GM23338 (cell line): Measurements from ENCODE around the gene FYCO1. TPM values are rescaled to one million over a fixed set of nuclear protein-coding genes. Genes with fewer than 3 reads are reported as not detected.

ENCODE experiments used
- ATAC-seq: fragments of 200-7000 bp; cut with Tn5 transposase; 3 replicates; pipeline ENCODE4 v1.9.1; 2020
- DNase-seq: peaks from one replicate; pipeline ENCODE4 v3.0.0-alpha.2; 2015; ENCODE audit warnings: low spot score
- H2AFZ ChIP-seq: fragments of 200-600 bp; sonication (generic); 2 replicates; pipeline ENCODE4 v1.8.0; 2016; ENCODE audit warnings: antibody characterized with exemption, mild to moderate bottlenecking, moderate library complexity
- H3F3A ChIP-seq: fragments of 200-600 bp; sonication (generic); replicated peaks from 2 replicates; pipeline ENCODE4 v1.8.0; 2017; ENCODE audit warnings: antibody characterized with exemption, mixed run types, low read depth
- H3K27ac ChIP-seq: fragments of 200-600 bp; sonication (generic); 2 replicates; pipeline ENCODE4 v1.6.1; 2016; ENCODE audit warnings: low read depth
- H3K27me3 ChIP-seq: fragments of 200-600 bp; sonication (generic); 2 replicates; pipeline ENCODE4 v1.8.0; 2016; ENCODE audit warnings: mild to moderate bottlenecking, mixed run types, moderate library complexity; ENCODE audit not compliant: insufficient read depth
- H3K36me3 ChIP-seq: fragments of 200-600 bp; sonication (generic); 2 replicates; pipeline ENCODE4 v1.8.0; 2016; ENCODE audit warnings: mild to moderate bottlenecking; ENCODE audit not compliant: insufficient read depth
- H3K4me1 ChIP-seq: fragments of 200-600 bp; sonication (generic); 2 replicates; pipeline ENCODE4 v1.8.0; 2016; ENCODE audit warnings: mild to moderate bottlenecking, moderate library complexity; ENCODE audit not compliant: insufficient read depth
- H3K4me2 ChIP-seq: fragments of 200-600 bp; sonication (generic); 2 replicates; pipeline ENCODE4 v1.7.1; 2017; ENCODE audit warnings: mixed run types
- H3K4me3 ChIP-seq: fragments of 200-600 bp; sonication (generic); 2 replicates; pipeline ENCODE4 v1.6.1; 2016; ENCODE audit warnings: mixed run types
- H3K79me2 ChIP-seq: fragments of 200-600 bp; sonication (generic); replicated peaks from 2 replicates; pipeline ENCODE4 v1.8.0; 2017; ENCODE audit warnings: mild to moderate bottlenecking; ENCODE audit not compliant: insufficient read depth
- H3K9me2 ChIP-seq: fragments of 200-600 bp; sonication (generic); 2 replicates; pipeline ENCODE4 v1.8.0; 2017; ENCODE audit not compliant: insufficient read depth
- H4K20me1 ChIP-seq: fragments of 200-600 bp; sonication (generic); replicated peaks from 2 replicates; pipeline ENCODE4 v1.8.0; 2017; ENCODE audit warnings: mild to moderate bottlenecking; ENCODE audit not compliant: insufficient read depth
- H3K27ac Mint-ChIP-seq: 2 replicates; pipeline ENCODE4 v1.8.0; 2020; ENCODE audit warnings: inconsistent platforms, mild to moderate bottlenecking, moderate library complexity, mixed read lengths
- H3K27me3 Mint-ChIP-seq: 3 replicates; pipeline ENCODE4 v1.8.0; 2022; ENCODE audit warnings: low read depth, mild to moderate bottlenecking, moderate library complexity, mixed read lengths, inconsistent platforms; ENCODE audit not compliant: insufficient read depth, poor library complexity
- H3K36me3 Mint-ChIP-seq: 3 replicates; pipeline ENCODE4 v1.8.0; 2021; ENCODE audit warnings: low read depth, mild to moderate bottlenecking, inconsistent platforms, moderate library complexity, mixed read lengths
- H3K4me1 Mint-ChIP-seq: 3 replicates; pipeline ENCODE4 v1.8.0; 2020; ENCODE audit warnings: mild to moderate bottlenecking, inconsistent platforms, mixed read lengths
- H3K4me3 Mint-ChIP-seq: 3 replicates; pipeline ENCODE4 v1.8.0; 2021; ENCODE audit warnings: moderate library complexity, mild to moderate bottlenecking, inconsistent platforms, mixed read lengths
- H3K9me3 Mint-ChIP-seq: 3 replicates; pipeline ENCODE4 v1.8.0; 2020; ENCODE audit warnings: moderate library complexity, mild to moderate bottlenecking, inconsistent platforms, mixed read lengths
- CREB1 ChIP-seq: fragments of 250-450 bp; sonication (Bioruptor Pico); IDR thresholded peaks from 2 replicates; pipeline ENCODE4 v1.5.0; 2020; ENCODE audit warnings: low read depth, mild to moderate bottlenecking, moderate library complexity
- EZH2 ChIP-seq: fragments of 200-600 bp; sonication (generic); IDR thresholded peaks from one replicate; pipeline ENCODE4 v1.8.0; 2017; ENCODE audit warnings: antibody characterized with exemption, mild to moderate bottlenecking, low read depth; ENCODE audit not compliant: unreplicated experiment
- EZH2phosphoT487 ChIP-seq: fragments of 200-600 bp; sonication (generic); IDR thresholded peaks from one replicate; pipeline ENCODE4 v1.8.1; 2018; ENCODE audit warnings: antibody characterized with exemption; ENCODE audit not compliant: unreplicated experiment
- JUNB ChIP-seq: IDR thresholded peaks from one replicate; pipeline ENCODE4 v1.6.1; 2016; ENCODE audit warnings: antibody characterized with exemption; ENCODE audit not compliant: unreplicated experiment
- NANOG ChIP-seq: IDR thresholded peaks from 2 replicates; pipeline ENCODE4 v1.6.1; 2016; ENCODE audit warnings: antibody characterized with exemption, borderline replicate concordance
- POLR2AphosphoS5 ChIP-seq: IDR thresholded peaks from 2 replicates; pipeline ENCODE4 v1.6.1; 2016; ENCODE audit warnings: antibody characterized with exemption, low read depth
- STAT1 ChIP-seq: IDR thresholded peaks from one replicate; pipeline ENCODE4 v1.6.1; 2016; ENCODE audit warnings: antibody characterized with exemption; ENCODE audit not compliant: unreplicated experiment
- ZNF114 ChIP-seq: fragments of 250-450 bp; sonication (Bioruptor Pico); IDR thresholded peaks from 2 replicates; pipeline ENCODE4 v1.5.0; 2020; ENCODE audit warnings: mild to moderate bottlenecking, moderate library complexity
- polyA plus RNA-seq: library from polyadenylated mRNA; unstranded; fragments of >200 nt; fragmentation: Nextera tagmentation; extraction: Ambion mirVana; gene quantifications from 2 replicates; pipeline ENCODE4 v1.2.1, GENCODE V29; 2016
- total RNA-seq: library from RNA; depleted of rRNA; stranded (reverse); fragments of >200 nt; shearing (Covaris generic); gene quantifications from 2 replicates; pipeline ENCODE4 v1.2.3, GENCODE V29; 2014
- TF ChIP-seq, protein P1 (sequence below), 2 experiments: fragments of 200-600 bp in 1 of 2; sonication (generic) in 1 of 2; conservative IDR thresholded peaks; 2 replicates each; pipeline versions ENCODE4 v1.5.1 to v1.6.1; 2016 to 2017; ENCODE audit warnings: antibody characterized with exemption in 2 of 2, low read depth in 2 of 2, mild to moderate bottlenecking in 2 of 2, moderate library complexity in 1 of 2
- TF ChIP-seq, protein P2 (sequence below): IDR thresholded peaks from 2 replicates; pipeline ENCODE4 v1.6.1; 2016; ENCODE audit warnings: antibody characterized with exemption

FYCO1 gene
- total and polyA plus RNA-seq, 2 experiments from 2014 or later: 4.5 to 17.2 TPM

DNA sequence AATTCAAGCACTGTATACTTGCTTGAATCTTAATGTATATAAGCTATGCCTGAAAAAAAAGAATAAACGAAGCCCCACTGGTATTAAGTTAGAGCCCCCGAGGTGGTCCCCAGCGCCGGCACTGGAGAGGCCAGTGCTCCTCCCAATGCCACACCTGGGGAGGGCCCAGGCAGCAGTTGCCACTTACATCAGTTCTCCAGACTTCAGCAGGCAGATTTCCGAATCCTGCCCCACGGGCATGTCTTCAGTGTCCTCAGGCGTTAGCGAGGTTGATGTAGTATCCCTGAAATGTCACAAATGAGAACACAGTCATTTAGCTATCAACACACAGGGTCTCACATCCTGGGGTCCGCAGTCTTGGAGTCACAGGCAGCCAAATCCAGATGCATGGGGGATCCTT is 59.4 kb downstream of the FYCO1 start (continued):
- TF ChIP-seq NANOG (no peak), ZNF114 (CRISPR knock-in tag) (no peak), EZH2phosphoT487 (no peak), JUNB (no peak), POLR2AphosphoS5 (no peak), EZH2 (no peak)
- TF ChIP-seq, protein P1, sequence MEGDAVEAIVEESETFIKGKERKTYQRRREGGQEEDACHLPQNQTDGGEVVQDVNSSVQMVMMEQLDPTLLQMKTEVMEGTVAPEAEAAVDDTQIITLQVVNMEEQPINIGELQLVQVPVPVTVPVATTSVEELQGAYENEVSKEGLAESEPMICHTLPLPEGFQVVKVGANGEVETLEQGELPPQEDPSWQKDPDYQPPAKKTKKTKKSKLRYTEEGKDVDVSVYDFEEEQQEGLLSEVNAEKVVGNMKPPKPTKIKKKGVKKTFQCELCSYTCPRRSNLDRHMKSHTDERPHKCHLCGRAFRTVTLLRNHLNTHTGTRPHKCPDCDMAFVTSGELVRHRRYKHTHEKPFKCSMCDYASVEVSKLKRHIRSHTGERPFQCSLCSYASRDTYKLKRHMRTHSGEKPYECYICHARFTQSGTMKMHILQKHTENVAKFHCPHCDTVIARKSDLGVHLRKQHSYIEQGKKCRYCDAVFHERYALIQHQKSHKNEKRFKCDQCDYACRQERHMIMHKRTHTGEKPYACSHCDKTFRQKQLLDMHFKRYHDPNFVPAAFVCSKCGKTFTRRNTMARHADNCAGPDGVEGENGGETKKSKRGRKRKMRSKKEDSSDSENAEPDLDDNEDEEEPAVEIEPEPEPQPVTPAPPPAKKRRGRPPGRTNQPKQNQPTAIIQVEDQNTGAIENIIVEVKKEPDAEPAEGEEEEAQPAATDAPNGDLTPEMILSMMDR (conservative IDR thresholded peaks at IDR 0.05; ENCODE audit: low read depth in 2 of 2): no peak
- TF ChIP-seq, protein P2, sequence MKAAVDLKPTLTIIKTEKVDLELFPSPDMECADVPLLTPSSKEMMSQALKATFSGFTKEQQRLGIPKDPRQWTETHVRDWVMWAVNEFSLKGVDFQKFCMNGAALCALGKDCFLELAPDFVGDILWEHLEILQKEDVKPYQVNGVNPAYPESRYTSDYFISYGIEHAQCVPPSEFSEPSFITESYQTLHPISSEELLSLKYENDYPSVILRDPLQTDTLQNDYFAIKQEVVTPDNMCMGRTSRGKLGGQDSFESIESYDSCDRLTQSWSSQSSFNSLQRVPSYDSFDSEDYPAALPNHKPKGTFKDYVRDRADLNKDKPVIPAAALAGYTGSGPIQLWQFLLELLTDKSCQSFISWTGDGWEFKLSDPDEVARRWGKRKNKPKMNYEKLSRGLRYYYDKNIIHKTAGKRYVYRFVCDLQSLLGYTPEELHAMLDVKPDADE: no peak

DNA sequence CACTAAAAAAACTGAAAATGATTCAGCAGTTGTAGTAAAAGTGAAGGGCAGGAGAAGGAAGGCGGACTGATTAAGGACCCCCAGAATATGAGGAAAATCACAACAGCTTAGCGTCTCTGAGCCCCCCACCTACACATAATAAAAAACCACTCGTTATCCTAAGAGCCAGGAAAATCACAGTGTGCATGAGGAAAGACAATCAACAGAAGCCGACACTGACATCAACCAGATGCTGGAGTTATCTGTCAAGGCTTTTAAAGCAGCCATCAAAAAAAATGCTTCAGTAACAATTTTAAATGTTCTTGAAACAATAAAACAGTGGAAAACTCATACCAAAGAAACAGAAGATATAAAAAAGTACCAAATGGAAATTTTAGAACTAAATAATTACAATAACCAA is 62.0 kb downstream of the FYCO1 start:
- no peak overlapping the region for H3K4me3 ChIP-seq
- H3K36me3 Mint-ChIP-seq: peaks cover 47% of the 10 kb centered on the region
- H3K27ac Mint-ChIP-seq: no peak overlapping the region
- H3K27me3 ChIP-seq: no peaks in the 10 kb centered on the region
- H4K20me1 ChIP-seq: peaks cover 6% of the 10 kb centered on the region
- no peaks in the 10 kb centered on the region; the same call in 2 of the 3 replicates for H3K4me1 Mint-ChIP-seq
- H3K9me2 ChIP-seq: no peaks in the 10 kb centered on the region
- peaks cover 2% of the 10 kb centered on the region for H3K27me3 Mint-ChIP-seq
- no peak overlapping the region for H3K27ac ChIP-seq
- no peaks in the 10 kb centered on the region for H3F3A ChIP-seq
- peaks cover 25% of the 10 kb centered on the region for H3K36me3 ChIP-seq
- DNase-seq (no peak), ATAC-seq (no peak)
- H3K79me2 ChIP-seq: no peaks in the 10 kb centered on the region
- H3K4me1 ChIP-seq: no peaks in the 10 kb centered on the region
- no peak overlapping the region for H3K4me3 Mint-ChIP-seq
- TF ChIP-seq POLR2AphosphoS5 (no peak), ZNF114 (CRISPR knock-in tag) (no peak), CREB1 (CRISPR knock-in tag) (no peak)
- H3K4me2 ChIP-seq: no peak overlapping the region
- no peak overlapping the region for H2AFZ ChIP-seq
- H3K9me3 Mint-ChIP-seq: no peaks in the 10 kb centered on the region

DNA sequence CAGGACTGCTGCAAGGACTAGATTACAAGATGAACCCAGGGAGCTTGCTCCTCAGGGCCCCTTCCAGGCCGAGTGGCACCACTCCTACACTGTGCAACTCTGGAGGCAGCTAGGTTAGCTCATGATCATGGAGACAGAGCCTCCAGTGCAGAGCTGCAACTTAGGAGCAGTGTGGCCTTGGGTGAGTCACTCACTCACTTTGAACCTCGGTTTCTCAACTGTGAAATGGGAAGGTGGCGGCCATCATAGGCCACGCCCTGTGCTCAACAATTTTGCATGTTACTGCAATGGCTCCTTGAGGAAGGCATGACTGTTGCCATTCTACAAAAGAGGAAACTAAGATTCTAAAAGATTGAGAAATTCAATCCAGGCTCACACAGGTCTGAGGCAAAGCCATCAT is 63.5 kb downstream of the FYCO1 start:
- ATAC-seq (no peak), DNase-seq (no peak)
- Mint-ChIP-seq H3K36me3 (peaks cover 59% of the 10 kb centered on the region), H3K4me1 (no peaks in the 10 kb centered on the region), H3K4me3 (no peak overlapping the region), H3K9me3 (no peaks in the 10 kb centered on the region), H3K27ac (no peak overlapping the region), H3K27me3 (peaks cover 2% of the 10 kb centered on the region)
- Histone ChIP-seq H3F3A (no peaks in the 10 kb centered on the region), H3K4me3 (no peak overlapping the region), H2AFZ (no peak overlapping the region), H3K9me2 (no peaks in the 10 kb centered on the region), H3K79me2 (no peaks in the 10 kb centered on the region), H3K27me3 (no peaks in the 10 kb centered on the region), H3K4me1 (no peaks in the 10 kb centered on the region), H3K27ac (no peak overlapping the region), H3K36me3 (peaks cover 25% of the 10 kb centered on the region), H3K4me2 (no peak overlapping the region), H4K20me1 (no peaks in the 10 kb centered on the region; the same call in 1 of the 2 replicates)
- no peak for TF ChIP-seq STAT1
